GM12864 (cell line): Measurements from ENCODE around the gene NUDT16.
A peak's percentile ranks its signal among the peaks of the same experiment; 100 is the strongest.

Source experiments
- DNase-seq: peaks from one replicate; pipeline ENCODE4 v3.0.0-alpha.2; 2011; ENCODE audit warnings: low read depth
- H3K4me3 ChIP-seq: 2 replicates; pipeline ENCODE4 v1.5.1; 2011; ENCODE audit warnings: mild to moderate bottlenecking, low read depth, low read length, control low read depth
- CTCF ChIP-seq: IDR thresholded peaks from 2 replicates; pipeline ENCODE4 v1.5.1; 2011; ENCODE audit warnings: low read depth, mild to moderate bottlenecking, moderate library complexity, low read length, control low read depth, inconsistent platforms; ENCODE audit errors: missing control alignments

The NUDT16 gene

GRCh38 chr3:131381445-131382291 lies at the start of gene NUDT16:
NUDT16 (plus strand) TSS chr3:131381774; CDS start chr3:131381805, 31 bp downstream.
- peak; percentile 5 for TF ChIP-seq CTCF
- peak within 1 kb of the TSS; percentile 66 for H3K4me3 ChIP-seq
- peak; percentile 93 for DNase-seq

DNA sequence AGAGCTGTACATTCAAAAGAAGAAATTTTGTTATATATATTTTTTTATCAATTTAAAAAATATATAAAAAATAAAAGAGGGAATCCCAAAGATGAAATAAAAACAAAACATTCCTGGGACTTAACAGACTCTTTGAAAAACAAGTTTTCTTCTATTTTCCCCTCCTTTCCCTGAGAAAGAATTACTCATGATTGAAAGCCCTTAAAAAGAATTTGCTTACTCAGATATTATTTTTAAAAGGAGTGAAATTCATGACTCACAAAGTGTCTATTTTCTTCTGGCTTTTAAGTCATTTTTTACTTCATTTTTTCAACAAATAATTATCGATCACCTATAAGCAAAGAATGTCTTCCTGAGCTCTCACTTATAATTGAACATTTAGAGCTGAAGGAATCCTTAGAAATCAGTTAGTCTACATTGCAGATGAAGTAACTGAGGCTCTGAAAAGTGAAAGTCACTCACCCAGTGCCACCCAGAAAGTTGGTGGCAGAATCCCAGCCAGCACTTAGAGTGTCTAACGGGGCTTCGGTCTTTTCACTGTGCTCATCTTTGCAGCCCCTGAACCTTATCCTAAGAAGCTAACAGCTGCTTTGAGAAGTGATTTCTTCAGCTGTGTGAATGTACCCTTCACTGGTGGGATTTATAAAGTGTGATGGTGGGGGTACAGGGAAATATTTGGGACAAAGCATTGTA lies 42.5 kb upstream of the NUDT16 start:
- no peak overlapping the region for H3K4me3 ChIP-seq
- no peak for DNase-seq
- TF ChIP-seq CTCF: no peak

DNA sequence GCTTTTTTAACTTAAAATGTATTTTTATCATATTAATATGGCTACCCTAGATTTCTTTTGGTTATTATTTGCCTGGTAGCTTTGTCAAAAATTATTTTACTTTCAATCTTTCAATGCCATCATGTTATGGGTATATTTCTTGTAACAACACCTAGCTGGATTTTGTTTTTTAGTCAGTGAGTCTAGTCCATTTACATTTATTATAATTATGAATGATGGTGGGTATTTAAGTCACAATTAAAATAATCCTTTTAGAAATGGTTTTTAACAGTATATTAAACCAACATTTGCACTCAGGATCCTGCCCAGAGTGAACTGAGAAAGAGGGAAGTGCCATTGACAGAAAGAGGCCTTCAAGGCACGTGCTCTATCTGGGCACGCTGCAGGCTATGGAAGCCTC lies 39.8 kb upstream of the NUDT16 start:
- no peak for TF ChIP-seq CTCF
- no peak for DNase-seq

DNA sequence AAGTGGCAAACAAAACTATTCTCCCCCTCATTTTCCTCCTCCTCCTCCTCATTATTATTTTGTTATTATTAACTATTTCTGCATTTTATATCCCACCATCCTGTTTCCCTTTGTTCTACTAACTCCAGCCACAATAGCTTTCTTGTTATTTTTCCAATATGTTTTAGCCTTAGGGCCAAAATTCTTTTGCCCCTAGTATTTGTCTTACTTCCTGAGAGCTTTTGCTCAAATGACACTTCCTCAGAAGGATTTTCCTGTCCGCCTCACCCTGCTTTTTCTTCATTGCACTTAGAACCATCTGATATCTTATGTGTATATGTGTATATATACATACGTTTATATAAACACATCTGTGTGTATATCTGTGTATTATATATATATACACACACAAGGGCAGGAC lies 32.7 kb upstream of the NUDT16 start:
- TF ChIP-seq CTCF: no peak
- DNase-seq: no peak
- no peak overlapping the region for H3K4me3 ChIP-seq

More for the DNA sequence above, 39.8 kb upstream of the NUDT16 start:
- no peak overlapping the region for H3K4me3 ChIP-seq

DNA sequence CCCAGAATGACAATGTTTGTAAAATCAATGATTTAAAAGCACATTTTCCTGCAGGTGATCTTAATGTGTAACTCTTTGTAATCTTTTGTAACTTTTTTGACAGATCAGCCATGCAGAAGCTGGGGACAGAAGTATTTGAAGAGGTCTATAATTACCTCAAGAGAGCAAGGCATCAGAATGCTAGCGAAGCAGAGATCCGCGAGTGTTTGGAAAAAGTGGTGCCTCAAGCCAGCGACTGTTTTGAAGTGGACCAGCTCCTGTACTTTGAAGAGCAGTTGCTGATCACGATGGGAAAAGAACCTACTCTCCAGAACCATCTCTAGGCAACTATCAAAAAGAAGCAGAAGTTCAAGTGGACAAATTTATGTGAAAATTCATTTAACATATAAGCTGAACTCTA lies 32.1 kb upstream of the NUDT16 start:
- no peak for TF ChIP-seq CTCF
- no peak for DNase-seq
- H3K4me3 ChIP-seq: no peak overlapping the region

GRCh38 chr3:131349946-131350347 lies 31.6 kb upstream of the NUDT16 start:
- no peak for TF ChIP-seq CTCF
- no peak for DNase-seq
- H3K4me3 ChIP-seq: no peak overlapping the region
